ENCODE data around the gene GPR27. TPM values are rescaled to one million over a fixed set of nuclear protein-coding genes. Genes with fewer than 3 reads are reported as not detected.
A peak's percentile ranks its signal among the peaks of the same experiment; 100 is the strongest.

The GPR27 gene
- total RNA-seq, 2 donors from 2014 or later, result 4.5 TPM; not detected in 1

DNA sequence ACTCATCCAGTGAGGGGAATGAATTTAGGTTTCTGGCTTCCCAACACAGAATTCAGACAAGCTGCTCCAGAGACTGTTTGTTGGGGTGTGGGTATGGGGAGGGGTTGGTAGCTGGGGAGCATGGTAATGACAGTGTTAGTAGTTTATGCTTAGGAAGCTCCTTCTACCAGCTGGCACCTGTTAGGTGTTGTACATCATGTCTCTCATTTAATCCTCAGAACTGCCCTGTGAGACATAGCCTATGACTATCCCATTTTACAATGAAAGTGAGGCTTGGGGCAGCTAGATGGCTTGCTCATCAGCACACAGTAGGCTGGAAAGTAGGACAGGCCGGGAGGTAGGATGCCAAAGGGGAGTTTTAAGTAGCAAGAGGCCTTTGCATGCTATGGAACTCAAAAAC, 31.0 kb upstream of the GPR27 start:
- peaks cover 63 to 76% of the 10 kb centered on the region in 2 donors for H3K4me1 Mint-ChIP-seq (ENCODE audit: low read depth in 2 of 2)
- peak overlapping the region; percentile 99 for H3K4me3 Mint-ChIP-seq
- no peaks in the 10 kb centered on the region for H3K9me3 Mint-ChIP-seq
- no peak for ATAC-seq
- peak overlapping the region; percentile 88 to 95 for H3K27ac Mint-ChIP-seq
- no peak for DNase-seq (ENCODE audit: low spot score)
- peaks cover 9% of the 10 kb centered on the region for H3K36me3 Mint-ChIP-seq
- no peaks in the 10 kb centered on the region for H3K27me3 Mint-ChIP-seq

- DNase-seq (ENCODE audit: low spot score) (peak; percentile 72), ATAC-seq (peak; percentile 59 to 73)
- no peaks in the 10 kb centered on the region for H3K27me3 Mint-ChIP-seq
- no peaks in the 10 kb centered on the region for H3K9me3 Mint-ChIP-seq
- peaks cover 54 to 73% of the 10 kb centered on the region in 2 donors for H3K4me1 Mint-ChIP-seq (ENCODE audit: low read depth in 2 of 2)
- H3K4me3 Mint-ChIP-seq, result peak overlapping the region; percentile 99
- peak overlapping the region; percentile 88 to 95 for H3K27ac Mint-ChIP-seq
- peaks cover 9% of the 10 kb centered on the region for H3K36me3 Mint-ChIP-seq
Observed at GRCh38 chr3:71723452-71724170, 30.0 kb upstream of the GPR27 start.

DNA sequence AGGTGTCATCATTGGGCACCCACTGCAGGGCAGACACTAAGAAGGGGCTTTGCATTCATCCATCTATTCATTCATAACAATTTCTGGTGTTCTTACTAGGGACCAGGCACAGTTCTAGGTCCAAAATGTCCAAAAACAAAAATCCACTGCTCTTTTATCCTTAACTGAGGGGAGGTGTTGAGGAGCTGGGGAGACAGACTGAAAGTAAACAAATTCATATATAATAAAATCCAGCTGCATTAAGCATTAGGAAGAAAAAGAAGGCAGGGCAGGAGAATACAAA, 29.5 kb upstream of the GPR27 start:
- H3K36me3 Mint-ChIP-seq, result peaks cover 9% of the 10 kb centered on the region
- no peaks in the 10 kb centered on the region for H3K9me3 Mint-ChIP-seq
- DNase-seq (ENCODE audit: low spot score), result no peak
- peaks cover 52 to 70% of the 10 kb centered on the region in 2 donors for H3K4me1 Mint-ChIP-seq (ENCODE audit: low read depth in 2 of 2)
- H3K27me3 Mint-ChIP-seq, result no peaks in the 10 kb centered on the region
- peak overlapping the region; percentile 99 for H3K4me3 Mint-ChIP-seq
- H3K27ac Mint-ChIP-seq, result peak overlapping the region; percentile 88 to 95
- no peak for ATAC-seq

DNA sequence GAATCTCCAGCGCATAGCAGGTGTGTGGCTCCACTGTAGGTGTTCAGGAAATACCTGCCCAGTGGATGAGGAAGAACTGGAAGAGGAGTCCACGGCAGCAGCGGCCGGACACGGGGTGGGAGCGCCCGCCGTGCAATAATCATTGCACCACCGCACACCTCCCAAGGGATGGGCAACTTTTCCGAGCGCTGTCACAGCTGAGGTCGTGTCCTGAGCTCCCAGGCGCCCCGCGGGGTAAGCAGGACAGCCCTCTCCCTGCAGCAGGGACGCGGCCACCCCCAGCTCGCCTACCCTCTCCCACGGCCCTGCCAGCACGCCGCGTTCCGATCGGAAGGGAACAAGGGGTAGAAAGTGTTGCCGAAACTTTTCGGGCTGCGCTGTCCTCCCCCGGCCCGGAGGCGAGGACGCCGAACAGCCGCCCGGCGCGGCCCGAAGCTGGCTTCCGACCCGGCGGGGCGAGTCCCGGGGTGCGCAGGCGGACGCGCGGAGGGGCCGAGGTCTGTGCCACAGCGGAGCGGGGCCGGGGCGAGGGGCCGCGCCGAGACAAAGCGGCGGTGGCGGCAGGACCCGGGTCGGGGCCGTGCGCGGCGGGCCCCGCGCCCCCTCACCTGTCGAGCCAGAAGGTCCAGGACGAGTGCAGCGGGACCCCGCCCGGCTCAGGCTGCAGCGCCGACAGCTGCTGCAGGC, 28.9 kb upstream of the GPR27 start:
- ATAC-seq (peak; percentile 60 to 62), DNase-seq (ENCODE audit: low spot score) (peak; percentile 68)
- Mint-ChIP-seq H3K27ac (peak overlapping the region; percentile 88 to 95), H3K36me3 (peaks cover 5% of the 10 kb centered on the region), H3K27me3 (no peaks in the 10 kb centered on the region), H3K4me1 (ENCODE audit: low read depth in 2 of 2) (peaks cover 50 to 69% of the 10 kb centered on the region in 2 donors), H3K9me3 (no peaks in the 10 kb centered on the region), H3K4me3 (peak overlapping the region; percentile 99)

DNA sequence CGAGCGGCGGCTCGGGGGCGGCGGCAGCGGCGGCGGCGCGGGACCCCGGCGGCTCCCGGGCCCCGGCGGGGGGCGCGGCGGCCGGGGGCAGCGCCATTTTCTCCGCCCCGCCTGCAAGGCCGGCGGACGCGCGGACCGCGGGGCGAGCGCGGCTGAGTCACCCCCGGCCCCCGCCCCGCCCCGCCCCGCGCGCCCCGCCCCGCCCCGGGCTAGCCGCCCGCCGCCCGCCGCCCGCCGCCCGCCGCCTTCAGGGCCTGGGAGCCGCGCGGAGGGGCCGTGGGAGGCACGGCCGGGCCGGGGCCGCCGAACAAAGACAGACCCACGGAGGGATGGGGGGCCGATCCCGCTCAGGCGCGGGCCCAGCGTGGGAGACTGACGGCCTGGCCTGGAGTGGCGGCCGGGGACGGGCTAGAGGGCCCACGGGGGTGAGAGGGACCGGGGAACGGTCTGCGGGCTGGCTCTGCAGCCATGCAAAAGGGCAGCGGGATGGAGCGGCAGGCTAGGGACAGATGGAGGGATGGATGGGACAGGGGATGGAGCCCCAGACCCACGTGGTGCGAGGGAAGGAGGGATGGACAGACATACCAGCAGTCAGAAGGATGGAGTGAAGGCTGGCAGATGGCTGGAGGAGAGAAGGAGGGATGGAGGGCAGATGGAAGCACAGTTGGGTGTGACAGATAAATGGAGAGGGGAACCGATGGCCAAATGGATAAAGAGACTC, 28.2 kb upstream of the GPR27 start, which contains the start of gene EIF4E3:
Gene EIF4E3, minus strand, starts transcription at position 132 of the 721 bp plus-strand sequence. Its CDS starts 35 bp downstream, at position 97.
- peaks cover 53 to 71% of the 10 kb centered on the region in 2 donors for H3K4me1 Mint-ChIP-seq (ENCODE audit: low read depth in 2 of 2)
- no peaks in the 10 kb centered on the region for H3K27me3 Mint-ChIP-seq
- H3K27ac Mint-ChIP-seq, result peak within 1 kb of the TSS; percentile 88 to 95
- ATAC-seq (peak; percentile 77 to 85), DNase-seq (ENCODE audit: low spot score) (peak; percentile 68)
- H3K4me3 Mint-ChIP-seq, result peak within 1 kb of the TSS; percentile 99
- peaks cover 5% of the 10 kb centered on the region for H3K36me3 Mint-ChIP-seq
- H3K9me3 Mint-ChIP-seq, result no peaks in the 10 kb centered on the region

DNA sequence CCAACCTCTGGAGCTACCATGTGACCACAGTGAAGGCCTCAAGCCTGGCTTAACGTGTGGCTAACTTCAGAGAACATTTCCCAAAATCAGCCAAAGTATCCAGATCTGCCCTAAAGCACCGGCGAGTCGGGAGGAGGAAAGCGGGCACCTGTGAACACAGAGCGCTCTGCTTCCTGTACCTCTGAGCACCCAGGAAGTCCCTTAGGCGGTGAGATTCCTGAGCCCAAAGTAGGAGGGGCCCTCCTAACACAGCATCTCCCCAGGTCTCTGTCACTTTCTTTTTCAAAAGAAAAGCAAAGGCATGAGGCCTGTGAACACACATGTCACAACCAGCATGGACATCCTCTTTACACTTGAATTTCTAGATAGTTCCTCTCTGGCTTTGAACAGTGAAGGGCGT, 27.5 kb upstream of the GPR27 start:
- Mint-ChIP-seq H3K36me3 (peaks cover 5% of the 10 kb centered on the region), H3K27ac (peak overlapping the region; percentile 87), H3K4me3 (peak overlapping the region; percentile 84), H3K27me3 (no peaks in the 10 kb centered on the region), H3K9me3 (no peaks in the 10 kb centered on the region), H3K4me1 (ENCODE audit: low read depth in 2 of 2) (peaks cover 46 to 64% of the 10 kb centered on the region in 2 donors)
- ATAC-seq, result peak in 1 of 2 donors; percentile 14
- no peak for DNase-seq (ENCODE audit: low spot score)

- Mint-ChIP-seq H3K36me3 (peaks cover 5% of the 10 kb centered on the region), H3K27ac (peak overlapping the region in 1 of 2 donors; percentile 32), H3K4me1 (ENCODE audit: low read depth in 2 of 2) (peaks cover 25 to 40% of the 10 kb centered on the region in 2 donors), H3K4me3 (no peak overlapping the region), H3K9me3 (no peaks in the 10 kb centered on the region), H3K27me3 (no peaks in the 10 kb centered on the region)
- ATAC-seq, result no peak
- DNase-seq (ENCODE audit: low spot score), result no peak
Observed at GRCh38 chr3:71728632-71729342, 24.9 kb upstream of the GPR27 start.

- H3K9me3 Mint-ChIP-seq, result no peaks in the 10 kb centered on the region
- H3K27me3 Mint-ChIP-seq, result peaks cover 10 to 14% of the 10 kb centered on the region in 2 donors
- peaks cover 10 to 18% of the 10 kb centered on the region in 2 donors for H3K4me1 Mint-ChIP-seq (ENCODE audit: low read depth in 2 of 2)
- no peak for DNase-seq (ENCODE audit: low spot score)
- ATAC-seq, result no peak
- H3K36me3 Mint-ChIP-seq, result peaks cover 6% of the 10 kb centered on the region
- H3K4me3 Mint-ChIP-seq, result no peak overlapping the region
- H3K27ac Mint-ChIP-seq, result no peak overlapping the region
Observed at GRCh38 chr3:71732637-71733036, 21.0 kb upstream of the GPR27 start.

DNA sequence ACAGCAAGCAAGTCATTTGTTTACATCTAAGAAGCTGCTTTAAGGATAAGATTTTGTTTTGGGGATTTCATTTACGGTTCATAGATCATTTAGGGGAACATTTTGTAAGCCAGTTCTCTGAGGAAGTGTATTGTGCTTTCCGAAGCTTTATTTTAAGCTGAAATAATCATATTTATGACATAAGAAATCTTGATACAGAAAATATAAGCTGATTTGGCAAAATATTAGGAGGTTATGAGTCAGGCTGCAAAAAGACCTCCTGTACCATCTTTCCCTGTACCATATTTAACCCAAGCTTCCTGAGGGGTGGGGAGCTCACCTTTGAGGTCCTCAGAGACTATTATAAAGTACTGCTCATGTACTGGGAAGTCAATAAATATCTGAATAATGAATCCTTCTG, 20.3 kb upstream of the GPR27 start:
- DNase-seq (ENCODE audit: low spot score) (no peak), ATAC-seq (no peak)
- no peak overlapping the region for H3K27ac Mint-ChIP-seq
- H3K27me3 Mint-ChIP-seq, result peaks cover 11 to 21% of the 10 kb centered on the region in 2 donors
- H3K4me1 Mint-ChIP-seq (ENCODE audit: low read depth in 2 of 2), result peaks cover 10 to 16% of the 10 kb centered on the region in 2 donors
- no peaks in the 10 kb centered on the region for H3K9me3 Mint-ChIP-seq
- H3K4me3 Mint-ChIP-seq, result no peak overlapping the region
- H3K36me3 Mint-ChIP-seq, result peaks cover 6% of the 10 kb centered on the region

DNA sequence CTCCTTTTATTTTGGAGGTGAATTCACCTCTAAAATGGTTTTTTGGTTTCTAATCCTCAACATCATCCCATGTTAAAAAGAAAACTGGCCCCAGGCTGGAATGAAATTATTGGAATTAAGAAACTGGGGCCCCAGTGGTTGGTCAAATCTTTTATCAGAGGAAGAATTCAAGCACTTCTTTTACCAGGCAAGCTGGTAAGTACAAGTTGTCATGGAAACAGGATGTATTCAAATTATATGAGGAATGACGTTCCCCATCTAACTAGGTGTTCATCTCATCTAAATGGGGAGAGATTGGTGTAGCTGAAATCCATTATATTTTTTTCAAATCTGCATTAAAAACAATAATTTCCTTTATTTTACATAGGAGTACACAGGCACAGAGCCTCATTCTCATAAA, 18.8 kb upstream of the GPR27 start:
- Mint-ChIP-seq H3K4me1 (ENCODE audit: low read depth in 2 of 2) (peaks cover 3% of the 10 kb centered on the region in 2 donors), H3K9me3 (no peaks in the 10 kb centered on the region), H3K27me3 (peaks cover 21% of the 10 kb centered on the region in 2 donors), H3K4me3 (no peak overlapping the region), H3K36me3 (peaks cover 6% of the 10 kb centered on the region), H3K27ac (no peak overlapping the region)
- ATAC-seq, result no peak
- no peak for DNase-seq (ENCODE audit: low spot score)

GRCh38 chr3:71742621-71743020, 11.0 kb upstream of the GPR27 start:
- Mint-ChIP-seq H3K9me3 (peaks cover 15% of the 10 kb centered on the region), H3K4me1 (ENCODE audit: low read depth in 2 of 2) (no peaks in the 10 kb centered on the region), H3K27me3 (peaks cover 7 to 21% of the 10 kb centered on the region in 2 donors), H3K4me3 (no peak overlapping the region), H3K27ac (no peak overlapping the region), H3K36me3 (peaks cover 21% of the 10 kb centered on the region)
- DNase-seq (ENCODE audit: low spot score) (no peak), ATAC-seq (no peak)

GRCh38 chr3:71744738-71745137, 8.9 kb upstream of the GPR27 start:
- DNase-seq (ENCODE audit: low spot score), result no peak
- peaks cover 1 to 19% of the 10 kb centered on the region in 2 donors for H3K27me3 Mint-ChIP-seq
- H3K4me3 Mint-ChIP-seq, result no peak overlapping the region
- no peaks in the 10 kb centered on the region for H3K4me1 Mint-ChIP-seq (ENCODE audit: low read depth in 2 of 2)
- ATAC-seq, result no peak
- peaks cover 21% of the 10 kb centered on the region for H3K36me3 Mint-ChIP-seq
- H3K9me3 Mint-ChIP-seq, result peaks cover 15% of the 10 kb centered on the region
- no peak overlapping the region for H3K27ac Mint-ChIP-seq

GRCh38 chr3:71751602-71752001, 2.1 kb upstream of the GPR27 start:
- peaks cover 37 to 43% of the 10 kb centered on the region in 2 donors for H3K27me3 Mint-ChIP-seq
- H3K4me1 Mint-ChIP-seq (ENCODE audit: low read depth in 2 of 2), result peaks cover 4 to 12% of the 10 kb centered on the region in 2 donors
- DNase-seq (ENCODE audit: low spot score), result no peak
- no peak for ATAC-seq
- H3K27ac Mint-ChIP-seq, result no peak overlapping the region
- H3K4me3 Mint-ChIP-seq, result no peak overlapping the region
- H3K9me3 Mint-ChIP-seq, result no peaks in the 10 kb centered on the region
- H3K36me3 Mint-ChIP-seq, result no peaks in the 10 kb centered on the region
